ENCODE measurements around the gene SERPINB8. TPM values are rescaled to one million over a fixed set of nuclear protein-coding genes. Genes with fewer than 3 reads are reported as not detected.
A peak's percentile ranks its signal among the peaks of the same experiment; 100 is the strongest.

The SERPINB8 gene
- total and polyA plus RNA-seq, 2 donors (not counting 3 experiments of a cell fraction or from before 2014, with no cell fraction given): 15.3 to 25.7 TPM

DNA sequence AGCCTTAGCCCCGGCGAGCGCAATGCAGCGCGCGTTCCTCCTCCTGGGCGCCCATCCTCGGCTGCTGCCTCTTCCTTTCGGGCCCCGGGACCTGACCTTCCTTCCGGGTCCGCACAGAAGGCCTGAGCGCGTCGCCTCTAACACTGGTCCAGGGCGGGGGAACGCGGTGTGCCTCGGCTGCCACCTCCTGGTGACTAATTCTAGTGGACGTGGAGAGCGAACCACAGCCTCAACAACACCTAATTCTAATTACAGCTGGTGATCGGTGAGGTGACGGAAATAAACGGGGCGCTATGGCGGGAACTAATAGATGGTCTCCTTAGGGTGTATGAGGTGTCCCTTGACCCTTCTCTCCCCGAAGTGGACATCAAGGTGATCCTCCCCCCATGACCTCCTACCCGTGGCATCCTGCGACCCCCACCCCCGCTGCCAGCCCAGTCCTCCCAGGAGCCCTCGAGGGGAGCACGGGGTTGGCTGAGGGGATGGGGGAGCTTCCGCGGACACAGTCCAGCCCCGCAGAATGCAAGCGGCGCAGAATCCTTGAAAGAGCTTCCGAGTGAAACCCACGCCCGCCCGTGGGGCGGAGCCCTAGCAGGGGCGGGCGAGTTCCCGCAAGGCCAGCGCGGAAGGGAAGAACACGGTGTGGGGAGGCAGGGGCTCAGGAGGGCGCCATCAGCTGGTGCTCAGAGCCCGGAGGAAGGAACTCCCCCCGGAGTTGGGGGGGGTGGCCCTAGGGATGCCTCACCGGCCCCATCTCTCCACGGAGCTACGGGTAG lies 33.5 kb upstream of the SERPINB8 start:
- intact Hi-C loops (cut with micrococcal nuclease): loop anchor here (1.0 to 5.0 kb wide), 6 partner anchors 45 to 418 kb away; no protein-coding TSS in a partner anchor
- no peak overlapping the region for H3K27ac ChIP-seq (ENCODE audit: insufficient read depth, low read depth, low read length)
- no peaks in the 10 kb centered on the region for H3K36me3 ChIP-seq (ENCODE audit: control insufficient read depth in 2 of 2, extremely low read depth in 1 of 2, insufficient read depth in 2 of 2, low read length in 2 of 2)
- no peaks in the 10 kb centered on the region for H3K79me2 ChIP-seq (ENCODE audit: control insufficient read depth, insufficient read depth, low read length)
- H3K9ac ChIP-seq (replicated peaks; ENCODE audit: extremely low read depth, insufficient read depth, low read length): peak overlapping the region; percentile 33
- FAIRE-seq (peak; percentile 92), DNase-seq (ENCODE audit: low read depth, low spot score) (peak; percentile 67)
- H4K20me1 ChIP-seq (replicated peaks; ENCODE audit: control insufficient read depth, extremely low read depth, insufficient read depth, low read length): no peaks in the 10 kb centered on the region
- CTCF ChIA-PET: interaction anchor here (0.8 to 5.1 kb wide), 40 partner anchors 8 to 494 kb away, joined by 3 to 112 read pairs (median 4); partner anchors contain the start of gene HMSD
- BruUV-seq (replicated peaks): no TSS peak
- POLR2A ChIA-PET: no interaction called here
- peak overlapping the region; percentile 46 to 52 (median 51) for H3K4me3 ChIP-seq (replicated peaks in 1 of 3; ENCODE audit: insufficient read depth in 1 of 3, low read depth in 1 of 3, low read length in 3 of 3)
- H3K4me1 ChIP-seq (ENCODE audit: control insufficient read depth, extremely low read depth, insufficient read depth, low read length): peaks cover 8% of the 10 kb centered on the region
- peaks cover 2 to 9% of the 10 kb centered on the region in 2 experiments for H3K27me3 ChIP-seq (ENCODE audit: control insufficient read depth in 2 of 2, insufficient read depth in 2 of 2, low read length in 2 of 2)
- no peaks in the 10 kb centered on the region for H3K9me1 ChIP-seq (replicated peaks; ENCODE audit: control insufficient read depth, extremely low read depth, insufficient read depth, low read length)
- dilution Hi-C loops (cut with MboI; ENCODE audit: extremely low pct_ligation_motif_present, low sequenced_read_pairs): no loop called here
- H3K9me3 ChIP-seq (replicated peaks; ENCODE audit: control insufficient read depth, insufficient read depth, low read length): no peaks in the 10 kb centered on the region
- TF ChIP-seq, protein P1, sequence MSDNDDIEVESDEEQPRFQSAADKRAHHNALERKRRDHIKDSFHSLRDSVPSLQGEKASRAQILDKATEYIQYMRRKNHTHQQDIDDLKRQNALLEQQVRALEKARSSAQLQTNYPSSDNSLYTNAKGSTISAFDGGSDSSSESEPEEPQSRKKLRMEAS (IDR thresholded peaks at IDR 0.05; ENCODE audit: insufficient read depth, insufficient read length): no peak
- TF ChIP-seq EZH2 (IDR thresholded peaks at IDR 0.05; ENCODE audit: borderline replicate concordance, low read depth, low read length, severe bottlenecking): peak; percentile 15
- no peak for TF ChIP-seq MYC (IDR thresholded peaks at IDR 0.05; ENCODE audit: low read depth, low read length)
- peak; percentile 4 for TF ChIP-seq GATA2 (IDR thresholded peaks at IDR 0.05; ENCODE audit: insufficient read depth, insufficient read length, low read depth, low read length)
- TF ChIP-seq POLR2A (IDR thresholded peaks at IDR 0.05; ENCODE audit: low read depth, low read length): no peak
- TF ChIP-seq POLR2AphosphoS5 (IDR thresholded peaks at IDR 0.05; ENCODE audit: insufficient read depth, low read depth, low read length): peak; percentile 31
- TF ChIP-seq FOS (IDR thresholded peaks at IDR 0.05; ENCODE audit: borderline replicate concordance, insufficient read depth, low read length): no peak
- TF ChIP-seq, protein P2, sequence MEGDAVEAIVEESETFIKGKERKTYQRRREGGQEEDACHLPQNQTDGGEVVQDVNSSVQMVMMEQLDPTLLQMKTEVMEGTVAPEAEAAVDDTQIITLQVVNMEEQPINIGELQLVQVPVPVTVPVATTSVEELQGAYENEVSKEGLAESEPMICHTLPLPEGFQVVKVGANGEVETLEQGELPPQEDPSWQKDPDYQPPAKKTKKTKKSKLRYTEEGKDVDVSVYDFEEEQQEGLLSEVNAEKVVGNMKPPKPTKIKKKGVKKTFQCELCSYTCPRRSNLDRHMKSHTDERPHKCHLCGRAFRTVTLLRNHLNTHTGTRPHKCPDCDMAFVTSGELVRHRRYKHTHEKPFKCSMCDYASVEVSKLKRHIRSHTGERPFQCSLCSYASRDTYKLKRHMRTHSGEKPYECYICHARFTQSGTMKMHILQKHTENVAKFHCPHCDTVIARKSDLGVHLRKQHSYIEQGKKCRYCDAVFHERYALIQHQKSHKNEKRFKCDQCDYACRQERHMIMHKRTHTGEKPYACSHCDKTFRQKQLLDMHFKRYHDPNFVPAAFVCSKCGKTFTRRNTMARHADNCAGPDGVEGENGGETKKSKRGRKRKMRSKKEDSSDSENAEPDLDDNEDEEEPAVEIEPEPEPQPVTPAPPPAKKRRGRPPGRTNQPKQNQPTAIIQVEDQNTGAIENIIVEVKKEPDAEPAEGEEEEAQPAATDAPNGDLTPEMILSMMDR (IDR thresholded peaks at IDR 0.05; ENCODE audit: extremely low read depth in 1 of 2, insufficient read depth in 1 of 2, low read depth in 1 of 2, low read length in 2 of 2): peak; percentile 75 to 78
- TF ChIP-seq JUN (IDR thresholded peaks at IDR 0.05; ENCODE audit: borderline replicate concordance, insufficient read depth, insufficient read length, low read depth): no peak
- peak overlapping the region; percentile 96 for H2AFZ ChIP-seq (ENCODE audit: low read depth, low read length)
- peak overlapping the region; percentile 80 for H3K4me2 ChIP-seq (ENCODE audit: insufficient read depth, low read length)
